Stimulated activated CD8-positive, alpha-beta memory T cell treated with anti-CD3 and anti-CD28 coated beads, Interleukin-4, amount 100 ng/mL, for 24 hours (primary cell): ENCODE measurements around the gene PTPRD.

Experiments used
- DNase-seq: peaks from one replicate; pipeline ENCODE4 v3.0.0-alpha.2; 2020; ENCODE audit warnings: low read depth

The PTPRD gene

GRCh38 chr9:8428389-8428788 lies 2184.4 kb downstream of the PTPRD start:
- no peak for DNase-seq

DNA sequence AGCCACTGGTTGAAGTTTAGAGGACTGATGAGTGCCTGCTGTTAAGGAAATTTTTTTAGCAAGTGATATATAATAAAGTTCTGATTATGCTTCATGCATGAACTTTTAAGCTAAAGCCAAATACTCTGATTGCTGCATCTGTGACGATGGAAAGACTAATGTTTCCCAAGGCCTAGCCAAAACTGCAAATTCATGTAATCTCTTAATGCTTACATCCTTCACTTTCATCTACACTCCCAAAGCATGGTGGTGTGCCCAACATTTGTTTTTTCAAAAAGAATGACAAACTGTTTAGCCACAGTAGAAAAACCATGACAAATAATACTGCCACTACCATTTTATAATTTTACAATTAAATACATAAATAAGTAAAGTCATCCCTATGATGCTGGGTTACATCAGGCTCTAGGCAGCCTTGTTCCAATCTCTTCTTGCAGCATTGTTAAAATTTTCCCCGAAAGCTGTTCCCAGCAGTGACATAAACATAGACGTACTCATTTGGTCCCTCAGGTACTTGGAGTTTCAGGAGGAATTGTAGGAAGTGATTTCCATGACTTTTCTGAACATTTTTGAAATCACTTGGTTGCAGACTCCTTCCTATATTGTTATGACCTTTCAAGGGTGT lies 2187.9 kb downstream of the PTPRD start:
- DNase-seq, result no peak

DNA sequence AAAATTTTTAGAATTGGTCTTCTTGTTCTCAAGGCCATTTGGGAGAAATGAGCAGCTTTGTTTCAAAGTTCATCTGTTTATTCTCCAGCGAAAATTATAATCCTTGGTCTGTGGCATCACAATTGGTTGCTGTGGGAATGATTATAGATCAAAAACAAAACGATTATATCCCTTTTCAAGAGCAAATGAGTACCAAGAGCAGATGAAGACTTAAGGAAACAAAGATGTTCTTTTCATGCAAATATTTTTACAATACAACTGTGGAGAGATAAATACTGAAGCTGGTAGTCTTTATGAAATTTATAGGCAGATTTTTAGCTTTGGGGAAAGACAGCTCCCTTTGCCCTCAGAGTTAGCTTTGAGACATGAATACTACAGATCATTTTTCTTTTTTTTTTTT lies 2192.4 kb downstream of the PTPRD start:
- DNase-seq, result no peak

GRCh38 chr9:8419596-8420275 lies 2193.1 kb downstream of the PTPRD start:
- DNase-seq, result no peak

GRCh38 chr9:8417341-8417740 lies 2195.5 kb downstream of the PTPRD start:
- no peak for DNase-seq

DNA sequence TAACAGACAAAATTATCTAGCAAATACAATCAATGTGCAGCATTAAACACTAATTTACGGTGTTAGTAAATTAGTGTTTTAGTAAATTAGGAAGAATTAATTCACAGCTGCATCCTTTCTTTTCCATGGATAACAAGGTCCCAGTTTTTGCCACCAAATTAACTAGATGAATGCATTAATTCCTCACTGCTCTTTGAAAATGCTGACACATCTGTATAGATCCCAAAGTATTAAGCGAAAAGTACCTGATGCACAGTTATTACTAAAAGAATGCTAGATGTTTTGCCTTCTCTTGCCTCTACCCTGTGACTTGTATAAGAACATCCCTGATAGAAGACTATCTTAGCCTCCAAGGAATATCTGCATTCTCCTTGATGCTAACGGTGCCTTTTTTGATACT lies 2200.5 kb downstream of the PTPRD start:
- no peak for DNase-seq

- no peak for DNase-seq
Measured at GRCh38 chr9:8408575-8409190, 2204.1 kb downstream of the PTPRD start.

GRCh38 chr9:8401961-8402705 lies 2210.7 kb downstream of the PTPRD start:
- DNase-seq, result no peak

GRCh38 chr9:8400378-8400777 lies 2212.4 kb downstream of the PTPRD start:
- DNase-seq, result no peak

DNA sequence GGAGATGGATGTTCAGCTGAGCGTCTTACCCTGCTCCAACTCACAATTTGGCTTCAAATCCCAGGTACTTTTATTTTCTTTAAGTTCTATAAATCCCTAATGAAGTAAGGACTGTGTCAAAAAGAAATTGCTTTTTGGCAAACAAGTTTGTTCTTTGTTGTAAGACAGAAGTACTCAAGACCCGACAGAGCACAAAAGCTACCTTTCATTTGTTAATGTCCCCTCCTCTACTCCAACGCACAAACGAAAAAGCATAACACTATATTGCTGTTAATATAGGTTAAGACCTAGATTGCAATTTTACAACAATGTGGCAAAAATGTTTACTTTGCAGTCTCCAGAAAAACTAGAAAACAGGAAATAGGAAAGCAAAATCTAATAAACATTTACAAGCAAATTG lies 2217.8 kb downstream of the PTPRD start:
- no peak for DNase-seq

DNA sequence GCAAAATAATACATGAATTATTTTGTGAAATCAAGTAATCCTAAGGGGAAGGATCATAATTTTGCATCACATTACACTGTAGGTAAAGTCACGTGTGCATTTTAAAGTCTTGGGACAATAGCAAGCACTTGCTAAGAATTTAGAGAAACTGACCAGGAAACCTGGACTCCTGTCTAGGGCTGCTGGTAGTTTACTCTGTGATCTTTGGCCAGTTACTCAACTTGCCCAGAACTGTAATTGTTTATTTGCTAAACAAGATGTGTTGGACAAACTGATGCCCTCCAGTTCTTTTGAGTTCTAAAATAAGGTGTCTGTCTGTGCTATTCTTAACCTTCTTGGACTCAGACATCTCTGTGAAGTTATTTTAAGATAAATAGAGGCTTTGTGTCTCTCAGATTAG lies 2218.5 kb downstream of the PTPRD start:
- DNase-seq, result no peak

DNA sequence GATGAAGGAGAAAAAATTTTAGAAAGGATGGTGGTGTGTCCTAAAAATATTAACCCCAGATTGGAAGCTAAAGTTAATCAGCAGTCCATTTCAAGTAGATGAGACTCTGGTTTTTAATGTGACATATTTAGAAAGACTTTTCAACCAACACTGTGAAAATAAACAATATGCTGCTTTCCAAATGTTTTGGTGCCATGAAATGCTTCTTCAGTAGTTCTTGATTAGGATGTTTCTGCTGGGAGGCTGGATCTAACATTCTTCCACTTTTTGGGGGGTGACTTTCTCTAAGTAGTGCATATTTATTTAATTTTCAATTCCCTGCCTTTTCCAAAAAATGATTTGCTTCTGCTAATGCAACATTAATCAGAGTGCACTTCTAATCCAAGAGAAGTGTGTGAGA lies 2219.9 kb downstream of the PTPRD start:
- no peak for DNase-seq

DNA sequence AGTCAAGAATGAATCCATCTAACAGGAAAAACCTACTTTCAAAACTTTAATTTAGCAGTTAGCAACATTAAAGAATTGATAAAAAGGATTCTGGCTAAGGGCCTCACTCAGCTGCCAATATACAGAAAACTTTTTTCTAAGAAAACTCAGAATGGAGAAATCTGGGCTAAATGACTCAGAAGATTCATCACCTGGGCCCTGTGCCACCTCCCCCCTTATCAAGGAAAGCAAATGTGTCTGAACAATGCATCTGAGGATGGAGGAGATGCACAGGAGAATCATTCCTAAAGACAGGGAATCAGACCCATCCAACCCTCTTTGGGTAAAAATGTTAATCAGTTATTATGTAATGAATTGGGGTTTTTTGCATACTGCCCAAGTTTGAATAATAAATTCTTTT lies 2221.2 kb downstream of the PTPRD start:
- DNase-seq, result no peak

GRCh38 chr9:8391132-8391531 lies 2221.7 kb downstream of the PTPRD start:
- no peak for DNase-seq

- DNase-seq, result no peak
Measured at GRCh38 chr9:8390571-8390970, 2222.2 kb downstream of the PTPRD start.

GRCh38 chr9:8389531-8389930 lies 2223.3 kb downstream of the PTPRD start:
- no peak for DNase-seq

DNA sequence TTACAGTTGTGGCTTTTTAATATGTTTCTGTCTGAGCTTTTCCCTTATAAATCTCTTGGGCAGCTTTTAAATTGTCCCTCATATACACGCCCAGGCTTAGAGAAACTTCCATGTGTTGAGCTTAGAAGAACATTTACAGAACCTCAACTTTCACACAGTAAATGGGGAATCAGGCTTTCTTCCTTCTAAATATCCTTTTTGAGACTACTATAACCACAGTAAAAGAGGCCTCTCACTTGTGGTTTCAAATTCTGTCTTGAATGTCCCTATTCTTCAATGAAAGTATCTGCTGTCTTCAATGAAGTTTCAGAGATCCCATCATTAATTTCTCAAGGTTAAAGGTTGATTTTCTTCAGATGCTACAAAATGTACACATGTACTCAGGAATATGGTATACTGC lies 2224.7 kb downstream of the PTPRD start:
- DNase-seq, result no peak

DNA sequence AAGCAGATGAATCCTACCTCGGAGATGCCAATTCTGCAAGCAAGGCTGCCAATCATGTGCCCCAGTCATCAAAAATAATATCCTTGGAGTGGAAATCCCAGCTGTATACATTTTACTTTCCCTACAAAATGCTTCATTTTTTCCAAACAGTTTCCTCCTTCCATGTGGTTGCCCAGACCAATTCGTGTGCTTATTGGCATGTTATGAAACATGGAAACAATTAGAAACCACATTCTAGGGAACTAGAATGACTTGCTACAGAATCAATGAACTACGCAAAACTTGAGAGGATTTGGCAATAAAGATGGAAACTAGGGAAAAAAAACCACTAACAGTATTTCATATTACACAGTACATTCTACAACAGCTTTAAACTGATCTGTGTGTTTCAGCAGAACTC lies 2228.7 kb downstream of the PTPRD start:
- DNase-seq, result no peak

DNA sequence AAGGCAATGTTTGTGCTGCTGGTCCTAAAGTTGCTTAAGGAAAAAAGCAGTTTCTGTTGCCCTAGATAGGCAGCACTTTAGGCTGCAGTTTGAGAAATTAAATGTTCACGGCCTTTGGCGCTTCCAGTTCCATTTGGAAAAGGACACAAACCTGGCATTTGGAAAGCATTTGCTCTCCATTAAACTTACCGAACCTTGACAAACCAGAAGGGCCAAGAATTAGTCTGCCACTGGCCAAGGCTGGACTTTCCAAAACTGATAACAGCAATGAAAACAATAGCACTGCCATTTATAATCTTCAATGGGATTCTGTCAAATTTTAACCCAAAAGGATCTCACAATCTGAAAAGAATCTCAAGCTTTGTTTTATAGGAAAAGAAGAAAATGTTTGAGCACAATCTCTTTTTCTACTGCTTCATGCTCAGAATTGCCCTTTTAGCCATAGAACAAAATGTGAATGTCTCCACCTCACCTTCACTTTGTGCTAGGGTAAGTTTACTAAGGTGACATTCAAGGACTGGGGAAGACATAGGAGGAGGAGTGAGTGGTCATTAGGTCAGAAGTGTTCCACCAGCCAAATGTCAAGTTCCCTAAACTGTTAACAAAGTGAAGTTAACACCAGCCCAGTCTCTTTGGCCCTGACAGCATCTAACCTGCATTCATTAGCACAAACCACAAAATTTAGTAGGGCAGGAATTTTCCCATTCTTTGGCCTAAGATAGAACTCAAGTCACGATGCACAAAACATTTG lies 2229.8 kb downstream of the PTPRD start:
- DNase-seq, result no peak

DNA sequence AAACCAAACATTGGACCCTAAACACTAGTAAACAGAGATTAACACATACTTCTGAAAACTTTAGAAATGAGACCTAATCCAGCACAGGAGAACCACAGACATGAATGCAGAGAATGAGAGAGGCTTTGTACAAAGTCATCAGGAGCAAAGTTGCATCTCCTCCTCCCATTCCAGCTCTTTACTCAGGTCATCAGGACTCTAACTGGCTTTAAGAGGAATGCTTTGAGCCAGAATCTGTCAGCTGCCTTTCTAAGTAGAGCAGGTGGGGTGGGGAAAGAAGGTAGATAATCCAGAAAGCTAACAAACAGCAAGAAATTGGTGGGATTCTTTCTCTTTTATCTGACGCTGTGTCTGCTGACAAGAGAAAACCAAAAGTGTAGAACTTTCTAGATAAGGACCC lies 2230.5 kb downstream of the PTPRD start:
- DNase-seq, result no peak

- no peak for DNase-seq
Measured at GRCh38 chr9:8381601-8382000, 2231.2 kb downstream of the PTPRD start.

DNA sequence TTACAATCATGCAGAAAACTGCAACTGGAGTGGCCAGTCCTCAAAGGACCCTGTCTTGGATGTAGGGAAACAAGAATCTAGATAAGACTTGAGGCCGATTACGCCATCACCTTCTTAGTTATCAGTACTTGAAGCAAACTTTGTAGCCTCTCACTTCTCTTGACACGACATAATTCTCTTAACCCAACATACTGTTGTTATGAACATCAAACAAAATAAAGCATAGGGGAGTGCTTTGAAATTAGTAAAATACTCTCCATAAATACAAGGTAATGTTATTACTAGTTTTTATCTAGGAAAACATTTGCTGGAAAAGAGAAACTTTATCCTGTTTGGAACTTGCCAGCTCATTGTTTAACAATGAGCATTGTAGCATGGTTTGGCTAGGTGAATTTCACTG lies 2238.3 kb downstream of the PTPRD start:
- no peak for DNase-seq
